CD4-positive, alpha-beta T cell treated with Interferon alpha-2 for 1 hour (primary cell): ENCODE results near the gene CAV3.
"Not testable (repeated sequence)": the region's sequence is repeated elsewhere in the genome, so short reads cannot be mapped to it uniquely, and the experiment has no call there.

Source experiments
- DNase-seq, 2 donors: peaks; one replicate each; pipeline ENCODE4 v3.0.0-alpha.2; 2020 to 2022

Gene CAV3

DNA sequence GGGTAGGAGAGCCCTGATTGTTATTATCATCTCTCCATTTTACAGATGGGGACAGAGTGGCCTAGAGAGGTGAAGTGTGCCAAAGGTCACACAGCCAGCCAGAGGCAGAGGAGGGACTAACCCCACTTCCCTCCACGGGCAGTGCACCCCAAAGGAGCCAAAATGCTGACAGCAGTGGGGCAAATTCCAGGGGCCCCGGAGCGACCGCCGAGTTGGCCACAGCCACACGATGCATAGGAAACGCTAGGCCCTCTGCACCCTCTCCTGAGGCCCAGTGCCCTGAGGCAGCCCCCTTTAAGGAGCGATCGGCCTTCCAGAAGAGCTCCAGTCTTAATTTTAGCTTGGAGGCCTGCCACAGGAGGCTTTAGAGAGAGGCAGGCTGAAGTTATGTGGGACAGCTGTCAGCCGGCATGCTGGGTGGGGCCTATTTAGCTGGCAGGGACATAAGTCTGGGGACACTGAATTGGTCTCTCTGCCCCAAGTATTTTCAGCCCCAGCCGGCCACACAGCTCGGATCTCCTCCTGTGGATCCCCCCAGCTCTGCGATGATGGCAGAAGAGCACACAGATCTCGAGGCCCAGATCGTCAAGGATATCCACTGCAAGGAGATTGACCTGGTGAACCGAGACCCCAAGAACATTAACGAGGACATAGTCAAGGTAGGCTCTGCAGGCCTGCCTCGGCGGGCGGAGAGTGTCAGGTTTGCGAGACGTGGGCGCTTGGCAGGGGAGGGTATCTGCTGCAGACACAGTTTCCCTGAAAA, at the start of gene CAV3:
Gene CAV3 (plus strand): TSS at position 471 of the 763 bp plus-strand sequence. CDS start 75 bp downstream, at position 546.
- DNase-seq = no peak

- not testable (repeated sequence) for DNase-seq
Measured at GRCh38 chr3:8684992-8685391, 48.6 kb upstream of the CAV3 start.

GRCh38 chr3:8691295-8691694, 42.3 kb upstream of the CAV3 start:
- not testable (repeated sequence) for DNase-seq

DNA sequence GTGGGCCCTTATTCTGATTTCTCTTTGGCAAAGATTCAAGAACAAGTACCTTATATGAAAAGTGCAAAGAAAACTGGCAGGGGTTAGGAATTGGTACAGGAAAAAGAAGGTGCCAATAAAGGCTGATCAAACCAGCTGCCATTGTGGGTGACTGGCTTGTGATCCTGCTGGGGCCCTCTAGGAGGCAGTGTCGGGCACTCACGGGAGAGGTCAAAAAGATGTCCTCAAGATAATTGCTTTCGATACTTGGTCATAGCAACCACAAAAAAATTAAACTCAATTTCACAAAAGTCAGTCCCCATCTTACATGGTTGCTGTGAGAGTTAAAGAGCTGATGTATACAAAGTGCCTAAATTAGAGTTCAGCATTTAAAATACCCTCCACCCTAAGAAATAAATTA, 31.0 kb upstream of the CAV3 start:
- no peak for DNase-seq

DNA sequence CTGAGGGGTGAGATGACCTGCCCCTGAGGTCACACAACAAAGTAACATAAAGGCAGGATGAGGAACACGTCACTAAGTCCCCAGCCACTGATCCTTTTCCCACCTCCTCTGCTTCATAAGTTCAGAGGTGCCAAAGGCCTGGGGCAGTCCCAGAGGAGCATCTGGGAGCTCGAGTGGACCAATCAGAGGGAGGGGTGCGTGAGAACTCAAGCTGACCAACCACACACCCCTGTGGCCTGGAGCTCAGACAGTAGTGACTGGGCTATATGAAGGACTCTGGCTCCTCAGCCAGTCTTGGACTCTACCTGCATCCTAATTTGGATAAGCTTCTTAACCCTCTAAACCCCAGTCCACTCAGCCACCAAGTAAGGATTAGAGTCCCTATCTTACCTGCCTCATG, 28.0 kb upstream of the CAV3 start:
- no peak for DNase-seq

DNA sequence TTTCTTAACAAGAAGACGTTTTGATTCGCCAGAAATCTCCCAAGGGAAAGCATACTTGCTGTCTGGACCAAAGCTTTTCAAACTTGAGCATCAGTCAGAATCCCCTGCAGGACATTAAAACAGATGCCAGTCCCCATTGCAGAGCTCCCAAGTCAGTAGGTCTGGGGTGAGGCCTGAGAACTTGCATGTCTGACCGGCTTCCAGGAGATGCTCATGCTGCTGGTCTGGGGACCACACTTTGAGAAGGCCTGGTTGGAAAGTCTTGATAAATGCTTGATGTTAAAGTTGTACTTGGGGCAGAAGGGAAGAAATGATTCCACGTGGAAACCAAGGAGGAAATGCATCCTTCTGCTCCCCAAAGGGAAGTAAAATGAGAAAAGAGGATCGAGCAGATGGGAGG, 24.3 kb upstream of the CAV3 start:
- DNase-seq = no peak

DNA sequence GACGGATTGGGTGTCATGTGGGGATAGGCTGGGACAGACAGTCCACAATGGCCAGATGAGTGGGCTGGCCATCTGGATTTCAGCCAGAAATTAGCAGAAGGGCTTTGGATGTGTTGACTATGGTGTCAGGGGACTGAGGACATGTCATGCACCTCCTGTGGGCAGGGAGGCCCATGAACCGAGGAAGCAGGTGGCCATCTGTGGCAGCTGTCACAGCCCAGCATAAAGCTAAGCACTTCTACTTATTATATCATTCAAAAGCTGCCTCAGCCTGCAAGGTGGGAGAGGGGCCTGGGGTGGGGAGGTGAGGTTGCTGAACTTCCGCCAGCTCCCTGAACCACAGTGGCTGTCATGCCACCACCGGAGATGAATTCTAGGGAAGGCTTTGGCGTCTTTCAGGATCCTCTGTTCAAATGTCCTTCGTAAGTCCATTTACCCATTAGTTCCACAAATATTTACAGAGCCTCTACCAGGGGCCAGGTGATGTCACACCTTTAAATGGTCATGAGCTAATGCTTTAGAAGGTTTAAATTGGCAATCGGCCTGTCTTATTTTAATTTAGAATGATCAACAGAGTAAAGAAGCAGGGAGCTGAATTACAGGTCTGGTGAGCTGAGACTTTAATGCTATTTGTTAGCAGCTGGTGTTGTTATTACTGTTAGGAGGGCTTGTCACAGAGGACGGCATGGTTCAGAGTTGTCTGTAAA, 23.6 kb upstream of the CAV3 start:
- no peak for DNase-seq

DNA sequence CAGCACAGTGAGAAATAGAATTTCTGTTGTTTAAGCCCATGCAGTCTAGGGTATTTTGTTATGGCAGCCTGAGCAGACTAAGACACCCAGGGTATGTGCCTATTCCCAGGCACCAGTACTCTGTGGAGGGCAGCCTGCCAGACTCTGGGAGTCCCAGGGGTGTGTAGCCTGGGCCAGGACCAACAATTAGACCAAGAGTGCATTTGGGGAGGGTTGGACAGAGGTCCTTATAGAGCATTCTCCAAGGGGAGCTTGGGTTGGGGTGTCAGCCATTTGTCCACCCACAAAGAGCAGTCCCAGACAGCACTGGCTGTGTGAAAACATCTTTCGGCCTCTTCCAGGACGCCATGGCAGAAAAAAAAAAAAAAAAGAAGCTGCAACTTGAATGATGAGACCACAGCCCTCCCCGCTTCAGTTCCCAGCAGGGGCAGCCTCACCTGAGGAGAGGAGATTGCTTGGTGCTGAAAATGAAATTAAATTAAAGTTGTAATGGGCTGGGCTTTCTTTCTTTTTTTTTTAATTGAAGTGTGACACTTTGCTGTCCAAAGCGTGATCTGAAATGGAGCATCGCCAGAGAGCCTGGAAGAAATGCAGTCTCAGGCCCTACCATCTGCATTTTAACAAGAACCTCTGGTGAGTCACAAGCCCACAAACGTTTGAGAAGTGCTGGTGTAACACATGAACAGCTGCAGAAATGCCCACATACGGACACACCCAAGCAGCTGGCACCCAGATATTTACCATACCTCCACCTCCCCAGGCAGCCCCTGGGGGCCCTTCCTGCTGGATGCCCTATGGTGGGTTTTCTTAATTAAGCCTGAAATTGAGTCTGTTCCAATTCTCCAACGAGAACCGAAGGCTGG, 21.3 kb upstream of the CAV3 start:
- DNase-seq = peak in 1 of 2 donors; percentile 3

DNA sequence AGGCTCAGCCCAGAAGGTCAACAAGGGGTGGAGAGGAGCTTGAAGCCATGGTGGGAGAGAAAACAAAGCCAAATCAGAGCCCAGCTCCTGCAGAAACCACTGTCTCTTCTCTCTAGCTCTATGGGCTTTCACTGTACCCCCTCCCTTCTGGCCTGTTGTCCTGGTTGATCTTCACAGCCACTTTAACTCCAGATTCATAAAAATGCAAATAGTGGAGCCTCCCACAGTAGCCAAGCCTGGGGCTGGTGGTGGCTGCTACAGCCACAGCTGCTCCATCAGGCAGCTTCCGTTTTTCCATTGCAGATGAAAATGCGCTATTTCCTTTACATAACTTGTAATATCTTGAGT, 20.7 kb upstream of the CAV3 start:
- no peak for DNase-seq

DNA sequence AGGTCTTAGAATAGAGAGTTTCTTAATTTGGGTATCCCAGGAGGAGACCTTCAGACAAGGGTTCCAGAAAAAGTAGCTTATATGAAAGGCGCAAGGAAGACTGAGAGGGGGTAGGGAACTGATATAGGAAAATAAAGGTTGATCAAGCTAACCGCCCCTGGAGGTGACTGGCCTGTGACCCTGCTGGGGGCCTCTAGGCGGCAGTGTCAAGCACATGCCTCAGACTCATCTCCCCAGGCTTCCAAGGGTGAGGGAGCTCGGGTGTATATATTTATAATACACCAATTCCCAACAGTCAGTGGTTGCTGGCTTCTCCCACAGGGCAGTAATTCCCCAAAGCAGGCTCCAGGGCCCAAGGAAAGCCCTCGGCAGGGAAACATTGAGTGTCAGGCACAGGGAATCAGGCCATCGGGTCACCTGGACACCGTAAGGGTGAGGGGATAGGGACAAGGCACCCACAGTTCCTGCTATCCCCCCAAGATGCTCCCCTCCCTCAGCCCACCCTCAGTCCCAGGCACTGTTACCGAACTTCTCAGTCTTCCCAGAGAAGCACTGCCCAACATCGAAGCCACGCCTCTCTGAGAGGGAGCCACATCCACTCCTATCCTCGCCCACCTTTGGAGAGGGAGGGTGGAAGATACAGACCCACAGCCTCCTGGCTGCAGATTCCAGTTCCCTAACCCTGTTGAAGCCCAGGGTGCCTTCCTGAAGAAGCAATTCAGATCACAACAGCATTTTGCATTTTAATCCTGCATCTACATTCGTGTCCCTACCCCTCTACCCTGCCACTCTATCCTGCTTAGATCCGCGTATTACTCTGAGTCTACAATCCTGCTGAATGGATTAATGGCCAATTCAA, 19.5 kb upstream of the CAV3 start:
- no peak for DNase-seq

GRCh38 chr3:8715757-8716156, 17.8 kb upstream of the CAV3 start:
- DNase-seq = not testable (repeated sequence)

GRCh38 chr3:8722808-8723207, 10.8 kb upstream of the CAV3 start:
- DNase-seq = no peak

- DNase-seq = no peak
Measured at GRCh38 chr3:8723612-8724011, 10.0 kb upstream of the CAV3 start.

DNA sequence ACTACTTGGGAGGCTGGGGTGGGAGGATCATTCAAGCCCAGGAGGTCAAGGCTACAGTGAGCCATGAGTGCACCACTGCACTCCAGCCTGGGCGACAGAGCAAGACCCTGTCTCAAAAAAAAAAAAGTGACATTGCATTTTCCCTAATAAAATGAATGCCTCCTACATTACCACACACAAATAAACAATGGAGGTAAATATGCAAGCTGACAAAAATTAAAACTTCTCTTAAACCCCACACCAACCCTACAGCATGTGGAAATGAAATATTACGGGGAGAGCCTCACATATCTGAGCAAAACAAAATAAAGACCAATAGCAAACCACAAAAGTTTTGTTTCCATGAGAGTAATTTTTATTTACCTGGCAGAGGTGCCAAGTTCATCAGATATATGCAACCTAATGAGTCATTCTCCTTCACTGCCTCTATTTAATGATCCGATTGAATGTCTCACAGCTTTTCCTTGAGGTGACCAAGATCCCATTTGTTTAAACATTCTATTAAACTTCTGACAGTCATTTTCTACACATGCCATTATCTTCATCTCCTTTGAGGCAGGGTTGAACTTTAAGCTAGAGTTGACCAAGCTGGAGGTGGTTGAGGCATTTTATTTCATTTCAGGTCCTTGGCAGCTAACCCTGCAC, 9.4 kb upstream of the CAV3 start:
- DNase-seq = no peak

GRCh38 chr3:8727605-8728512, 5.7 kb upstream of the CAV3 start:
- no peak for DNase-seq

DNA sequence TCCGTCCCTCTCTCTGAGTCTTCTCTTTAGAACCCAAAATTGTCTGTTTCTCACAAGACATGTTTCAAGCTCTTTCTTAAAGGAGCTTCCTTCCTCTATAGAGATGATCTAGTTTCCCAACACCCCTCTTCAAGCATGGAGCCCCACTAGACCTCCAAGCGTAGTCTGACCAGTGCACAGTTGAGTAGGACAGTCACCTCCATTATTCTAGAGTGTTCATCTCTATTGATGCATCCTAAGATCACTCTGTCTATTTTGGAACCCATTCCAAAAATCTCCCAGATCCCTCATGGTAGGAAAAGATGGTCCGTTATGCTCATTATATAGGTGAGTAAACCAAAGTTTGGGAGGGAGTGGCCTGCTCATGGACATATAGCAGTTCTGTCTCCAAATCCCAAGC, 4.1 kb upstream of the CAV3 start:
- no peak for DNase-seq

- no peak for DNase-seq
Measured at GRCh38 chr3:8730656-8731055, 2.9 kb upstream of the CAV3 start.

- no peak for DNase-seq
Measured at GRCh38 chr3:8732413-8732812, 1.2 kb upstream of the CAV3 start.

DNA sequence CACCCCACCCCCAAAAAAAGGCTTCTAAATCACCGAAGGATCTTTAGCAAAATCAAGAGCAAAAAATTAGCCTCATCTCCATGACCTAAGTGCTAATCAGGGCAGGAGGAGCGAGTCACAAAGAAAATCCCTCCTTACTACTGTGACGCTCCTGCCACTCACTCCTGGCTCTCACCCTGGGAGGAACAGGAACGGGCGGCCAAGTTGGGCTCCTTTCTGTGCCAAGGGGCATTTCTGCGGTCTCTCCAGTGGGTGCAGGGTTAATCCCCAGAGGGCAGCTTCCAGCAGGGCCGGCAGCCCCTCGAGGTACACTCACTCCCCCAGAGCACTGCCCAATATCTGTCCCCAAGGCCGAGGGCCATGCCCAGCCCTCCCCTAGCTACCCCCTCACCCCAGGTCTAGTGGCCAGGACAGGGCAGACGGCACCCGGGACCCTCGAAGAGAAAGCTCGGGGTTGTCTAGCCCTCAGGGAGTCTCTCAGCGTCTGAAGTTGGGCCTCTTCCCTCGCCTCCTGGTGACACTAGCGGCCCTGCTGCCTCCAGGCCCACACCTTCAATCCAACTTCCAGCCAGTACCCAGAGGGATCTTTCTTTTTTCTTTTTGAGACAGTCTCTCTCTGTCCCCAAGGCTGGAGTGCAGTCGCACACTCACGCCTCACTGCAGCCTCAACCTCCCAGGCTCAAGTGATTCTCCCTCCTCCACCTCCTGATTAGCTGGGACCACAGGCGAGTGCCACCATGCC, 706 bp downstream of the CAV3 start:
- DNase-seq = no peak

DNA sequence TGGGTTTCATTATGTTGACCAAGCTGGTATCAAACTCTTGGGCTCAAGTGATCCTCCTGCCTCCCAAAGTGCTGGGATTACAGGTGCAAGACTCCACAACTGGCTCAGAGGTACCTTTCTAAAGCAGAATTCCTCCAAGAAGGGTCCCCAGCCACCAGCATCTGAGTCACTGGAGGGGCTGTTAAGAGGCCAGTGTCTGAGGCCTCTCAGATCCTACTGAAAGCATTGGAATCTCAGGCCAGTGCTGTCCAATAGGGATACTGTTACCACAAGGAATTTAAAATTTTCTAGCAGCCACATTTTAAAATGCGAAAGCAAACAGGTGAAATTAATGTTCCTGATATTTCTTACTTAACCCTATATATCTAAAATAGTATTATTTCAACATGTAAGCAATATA, 1.3 kb downstream of the CAV3 start:
- no peak for DNase-seq
